Endodermal cell (in vitro differentiated cells): ENCODE data around the gene EIF3L. TPM values are rescaled to one million over a fixed set of nuclear protein-coding genes. Genes with fewer than 3 reads are reported as not detected.

ENCODE experiments used
- DNase-seq: peaks from one replicate; pipeline ENCODE4 v3.0.0-alpha.2; 2017
- H3K27ac ChIP-seq: 2 replicates; pipeline ENCODE4 v1.5.1; 2013; ENCODE audit warnings: mild to moderate bottlenecking, low read depth, low read length, moderate library complexity
- H3K27me3 ChIP-seq: 2 replicates; pipeline ENCODE4 v1.6.1; 2013; ENCODE audit warnings: mild to moderate bottlenecking, low read length, moderate library complexity; ENCODE audit not compliant: insufficient read depth, control insufficient read depth, poor library complexity, severe bottlenecking
- H3K36me3 ChIP-seq: 2 replicates; pipeline ENCODE4 v1.7.0; 2013; ENCODE audit warnings: mild to moderate bottlenecking, low read length, moderate library complexity; ENCODE audit not compliant: control insufficient read depth, insufficient read depth
- H3K4me1 ChIP-seq: one replicate; pipeline ENCODE4 v1.7.0; 2013; ENCODE audit warnings: low read length; ENCODE audit not compliant: control insufficient read depth, insufficient read depth
- H3K4me3 ChIP-seq: 2 replicates; pipeline ENCODE4 v1.5.1; 2013; ENCODE audit warnings: mild to moderate bottlenecking, low read length, moderate library complexity
- H3K9ac ChIP-seq: 2 replicates; pipeline ENCODE4 v1.6.1; 2013; ENCODE audit warnings: mild to moderate bottlenecking, low read length, moderate library complexity; ENCODE audit not compliant: poor library complexity, severe bottlenecking; ENCODE audit errors: extremely low read depth
- H3K9me3 ChIP-seq: 2 replicates; pipeline ENCODE4 v1.6.1; 2013; ENCODE audit warnings: mild to moderate bottlenecking, low read length, moderate library complexity; ENCODE audit not compliant: control insufficient read depth
- H3K27ac Mint-ChIP-seq: 2 replicates; pipeline ENCODE4 v1.8.0; 2020; ENCODE audit warnings: mixed read lengths
- H3K27me3 Mint-ChIP-seq: 2 replicates; pipeline ENCODE4 v1.8.0; 2021; ENCODE audit warnings: mild to moderate bottlenecking, mixed read lengths; ENCODE audit not compliant: insufficient read depth
- H3K36me3 Mint-ChIP-seq: 2 replicates; pipeline ENCODE4 v1.8.0; 2020; ENCODE audit warnings: low read depth, mixed read lengths
- H3K4me1 Mint-ChIP-seq: 2 replicates; pipeline ENCODE4 v1.8.0; 2020; ENCODE audit warnings: mixed read lengths
- H3K4me3 Mint-ChIP-seq: 2 replicates; pipeline ENCODE4 v1.8.0; 2020; ENCODE audit warnings: mild to moderate bottlenecking, moderate library complexity, mixed read lengths
- H3K9me3 Mint-ChIP-seq: 2 replicates; pipeline ENCODE4 v1.8.0; 2020; ENCODE audit warnings: mild to moderate bottlenecking, mixed read lengths
- WGBS, 2 experiments: methylation state at CpG; one replicate each; pipeline versions ENCODE4 v1.1.5 to v1.1.7; 2013; ENCODE audit warnings: missing lambda C conversion rate in 2 of 2, mixed read lengths in 1 of 2; ENCODE audit not compliant: insufficient coverage in 1 of 2, insufficient read length in 1 of 2; 5-methylcytosine and 5-hydroxymethylcytosine counted together
- total RNA-seq, 2 donors: library from RNA; stranded (reverse); fragmentation: NEBNext Ultra II Directional in 1 of 2; extraction: Animal tissue kit (Norgen Biotek cat#: 25700) in 1 of 2; gene quantifications; 2 replicates in 1 of 2; 3 replicates in 1 of 2; pipeline ENCODE4 v1.2.1, GENCODE V29; 2021
- TF ChIP-seq, protein P1 (sequence below): fragments of 200-600 bp; sonication (generic); conservative IDR thresholded peaks from 2 replicates; pipeline ENCODE4 v1.5.0; 2021; ENCODE audit warnings: antibody characterized with exemption, mild to moderate bottlenecking

EIF3L gene
- total RNA-seq, 2 donors from 2014 or later: 469 to 541 TPM

DNA sequence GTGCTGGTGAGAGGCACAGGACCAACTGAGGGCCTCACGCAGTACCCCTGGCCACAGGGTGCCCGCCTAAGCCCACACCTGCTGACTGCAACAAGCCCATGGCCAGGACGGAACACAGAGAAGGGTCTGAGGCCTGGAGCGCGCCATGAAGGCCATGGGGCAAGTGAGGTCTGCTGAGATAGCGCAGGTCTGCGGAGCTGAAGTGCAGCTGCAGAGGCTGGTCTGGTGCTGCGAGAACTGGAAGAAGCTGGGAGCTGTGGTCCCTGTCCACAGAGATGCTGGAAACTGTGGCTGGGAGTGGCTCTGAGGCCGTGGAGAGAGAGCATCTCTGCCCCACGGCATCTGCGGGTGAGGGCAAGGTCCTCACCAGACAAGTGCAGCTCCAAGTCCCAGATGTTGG is 17.7 kb upstream of the EIF3L start:
- Mint-ChIP-seq H3K9me3 (no peaks in the 10 kb centered on the region), H3K4me1 (no peaks in the 10 kb centered on the region), H3K27me3 (no peaks in the 10 kb centered on the region), H3K4me3 (no peak overlapping the region), H3K27ac (no peak overlapping the region), H3K36me3 (peaks cover 34% of the 10 kb centered on the region)
- no peak for DNase-seq
- TF ChIP-seq, protein P1, sequence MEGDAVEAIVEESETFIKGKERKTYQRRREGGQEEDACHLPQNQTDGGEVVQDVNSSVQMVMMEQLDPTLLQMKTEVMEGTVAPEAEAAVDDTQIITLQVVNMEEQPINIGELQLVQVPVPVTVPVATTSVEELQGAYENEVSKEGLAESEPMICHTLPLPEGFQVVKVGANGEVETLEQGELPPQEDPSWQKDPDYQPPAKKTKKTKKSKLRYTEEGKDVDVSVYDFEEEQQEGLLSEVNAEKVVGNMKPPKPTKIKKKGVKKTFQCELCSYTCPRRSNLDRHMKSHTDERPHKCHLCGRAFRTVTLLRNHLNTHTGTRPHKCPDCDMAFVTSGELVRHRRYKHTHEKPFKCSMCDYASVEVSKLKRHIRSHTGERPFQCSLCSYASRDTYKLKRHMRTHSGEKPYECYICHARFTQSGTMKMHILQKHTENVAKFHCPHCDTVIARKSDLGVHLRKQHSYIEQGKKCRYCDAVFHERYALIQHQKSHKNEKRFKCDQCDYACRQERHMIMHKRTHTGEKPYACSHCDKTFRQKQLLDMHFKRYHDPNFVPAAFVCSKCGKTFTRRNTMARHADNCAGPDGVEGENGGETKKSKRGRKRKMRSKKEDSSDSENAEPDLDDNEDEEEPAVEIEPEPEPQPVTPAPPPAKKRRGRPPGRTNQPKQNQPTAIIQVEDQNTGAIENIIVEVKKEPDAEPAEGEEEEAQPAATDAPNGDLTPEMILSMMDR: no peak
- no peaks in the 10 kb centered on the region for H3K9me3 ChIP-seq
- H3K4me3 ChIP-seq: no peak overlapping the region
- no peak overlapping the region for H3K27ac ChIP-seq
- WGBS, 2 experiments: 98 to 99% methylated on average over 8 to 11 of the region's 11 CpGs
- H3K36me3 ChIP-seq: peaks cover 39% of the 10 kb centered on the region
- no peaks in the 10 kb centered on the region for H3K4me1 ChIP-seq
- H3K27me3 ChIP-seq: no peaks in the 10 kb centered on the region
- H3K9ac ChIP-seq: no peak overlapping the region

DNA sequence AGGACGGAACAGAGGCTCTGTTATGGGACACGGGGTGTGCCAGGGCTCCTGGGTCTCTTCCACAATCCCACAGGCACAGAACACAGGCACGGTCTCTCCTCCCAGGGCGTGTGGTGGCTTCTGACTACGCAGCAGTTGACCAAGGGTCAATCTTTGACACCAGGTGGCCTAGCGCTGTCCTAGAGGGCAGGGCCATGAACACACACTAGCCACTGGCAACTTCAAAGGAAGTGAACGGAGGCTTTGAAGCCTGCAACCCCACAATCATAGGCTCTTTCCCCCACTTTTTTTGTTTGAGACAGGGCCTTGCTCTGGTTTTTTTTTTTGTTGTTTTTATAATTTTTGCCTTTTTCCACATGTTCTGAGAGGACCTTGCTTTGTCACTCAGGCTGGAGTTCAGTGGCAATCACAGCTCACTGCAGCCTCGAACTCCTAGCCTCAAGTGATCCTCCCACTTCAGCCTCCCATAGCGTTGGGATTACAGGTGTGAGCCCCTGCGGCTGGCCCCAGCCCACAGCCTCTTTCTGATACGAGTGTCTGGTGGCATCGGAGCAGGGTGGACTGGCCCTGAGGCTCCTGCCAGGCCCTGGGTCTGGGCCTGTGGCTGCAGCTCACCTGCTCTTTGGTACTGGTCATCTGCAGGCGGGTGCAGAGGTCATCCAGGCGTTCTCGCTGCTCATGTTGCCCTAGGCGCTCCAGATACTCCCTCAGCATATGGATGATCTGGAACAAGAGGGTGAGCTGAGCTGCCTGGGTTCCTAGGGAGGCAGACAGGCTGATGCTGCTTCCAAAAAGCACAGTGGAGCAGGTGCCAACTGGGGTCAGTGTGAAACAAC is 17.0 kb upstream of the EIF3L start:
- H3K9ac ChIP-seq: no peak overlapping the region
- no peaks in the 10 kb centered on the region for H3K9me3 ChIP-seq
- no peak overlapping the region for H3K4me3 ChIP-seq
- no peak for DNase-seq
- 92 to 97% methylated on average over 7 to 16 of the region's 16 CpGs for WGBS, 2 experiments
- H3K9me3 Mint-ChIP-seq: no peaks in the 10 kb centered on the region
- H3K27ac Mint-ChIP-seq: no peak overlapping the region
- no peak overlapping the region for H3K27ac ChIP-seq
- TF ChIP-seq, protein P1: no peak
- no peaks in the 10 kb centered on the region for H3K27me3 Mint-ChIP-seq
- no peaks in the 10 kb centered on the region for H3K4me1 ChIP-seq
- H3K4me1 Mint-ChIP-seq: no peaks in the 10 kb centered on the region
- peaks cover 34% of the 10 kb centered on the region for H3K36me3 Mint-ChIP-seq
- H3K36me3 ChIP-seq: peaks cover 44% of the 10 kb centered on the region
- no peaks in the 10 kb centered on the region for H3K27me3 ChIP-seq
- no peak overlapping the region for H3K4me3 Mint-ChIP-seq

DNA sequence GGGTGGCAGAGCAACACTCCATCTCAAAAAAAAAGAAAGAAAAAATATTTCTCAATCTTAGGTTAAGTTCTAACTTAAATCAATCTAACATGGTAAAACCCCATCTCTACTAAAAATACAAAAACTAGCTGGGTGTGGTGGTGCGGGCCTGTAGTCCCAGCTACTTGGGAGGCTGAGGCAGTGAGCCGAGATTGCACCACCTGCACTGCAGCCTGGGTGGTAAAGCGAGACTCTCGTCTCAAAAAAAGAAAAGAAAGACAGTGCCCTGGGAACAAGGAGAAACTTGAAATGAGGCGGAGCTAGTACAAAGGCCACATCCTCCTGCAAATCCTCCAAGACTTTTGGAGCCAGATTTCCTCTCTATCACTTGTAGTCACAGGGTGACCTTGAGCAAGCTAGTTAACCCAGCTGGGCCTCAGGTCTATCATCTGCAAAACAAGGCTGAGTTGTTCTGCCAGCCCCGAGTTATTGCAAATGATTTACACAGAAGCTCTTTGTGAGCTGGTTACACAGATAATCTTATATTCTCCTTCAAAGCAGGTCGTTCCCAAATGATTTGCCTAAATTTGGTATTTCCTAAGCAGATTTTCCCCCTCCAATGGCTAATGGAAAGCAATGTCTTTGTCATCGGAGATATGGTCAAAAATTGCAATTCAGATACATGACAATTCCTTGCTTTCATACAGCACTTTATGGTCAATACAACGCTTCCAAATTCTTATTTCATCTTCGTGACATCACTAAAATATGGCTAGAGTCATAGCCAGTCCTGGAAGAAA is 7.0 kb upstream of the EIF3L start:
- peaks cover 8% of the 10 kb centered on the region for H3K9me3 Mint-ChIP-seq
- WGBS, 2 experiments: 96 to 97% methylated on average over 9 to 10 of the region's 10 CpGs
- no peak overlapping the region for H3K27ac ChIP-seq

More for the DNA sequence above, 7.0 kb upstream of the EIF3L start:
- no peaks in the 10 kb centered on the region for H3K27me3 ChIP-seq
- Mint-ChIP-seq H3K27ac (no peak overlapping the region), H3K4me3 (peak overlapping the region; percentile 77), H3K27me3 (peaks cover 2% of the 10 kb centered on the region), H3K4me1 (no peaks in the 10 kb centered on the region), H3K36me3 (peaks cover 17% of the 10 kb centered on the region)
- TF ChIP-seq, protein P1: no peak
- H3K4me3 ChIP-seq: no peak overlapping the region
- DNase-seq: no peak
- no peaks in the 10 kb centered on the region for H3K4me1 ChIP-seq
- H3K36me3 ChIP-seq: peaks cover 13% of the 10 kb centered on the region
- H3K9ac ChIP-seq: no peak overlapping the region
- peaks cover 7% of the 10 kb centered on the region for H3K9me3 ChIP-seq
